SW 1271 (cell line): ENCODE measurements around the gene UGGT2.
"Not testable (repeated sequence)": the region's sequence is repeated elsewhere in the genome, so short reads cannot be mapped to it uniquely, and the experiment has no call there.

Experiments
- DNase-seq, 2 experiments: peaks; one replicate each; lab custom pipeline; 2025; lab: John Stamatoyannopoulos, UW

Gene UGGT2

GRCh38 chr13:95793781-95794180, 259.4 kb downstream of the UGGT2 start:
- DNase-seq: no peak

DNA sequence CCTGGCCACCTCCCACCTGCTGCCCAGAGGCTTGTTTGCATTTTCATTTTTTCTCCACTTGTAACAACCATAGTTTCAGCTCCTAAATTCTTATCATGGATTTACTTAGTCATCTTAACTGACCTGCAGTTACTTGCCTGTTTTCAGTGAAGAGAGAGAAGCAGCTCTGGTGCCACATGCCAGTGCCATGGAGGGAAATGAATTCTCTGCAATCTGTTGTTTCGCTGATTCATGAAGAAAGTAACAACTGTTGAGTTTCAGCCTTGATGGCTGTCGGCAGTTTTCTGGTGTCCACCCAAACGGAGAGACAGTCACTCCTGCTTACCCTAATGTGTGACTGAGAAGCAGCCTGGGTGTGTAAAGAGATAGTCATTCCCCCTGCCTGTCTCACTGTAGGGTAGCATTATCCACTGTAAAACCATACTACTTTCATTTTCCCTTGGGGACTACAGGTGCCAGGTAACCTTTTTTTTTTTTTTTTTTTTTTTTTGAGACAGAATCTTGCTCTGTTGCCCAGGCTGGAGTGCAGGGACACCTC, 260.1 kb downstream of the UGGT2 start:
- DNase-seq: no peak

DNA sequence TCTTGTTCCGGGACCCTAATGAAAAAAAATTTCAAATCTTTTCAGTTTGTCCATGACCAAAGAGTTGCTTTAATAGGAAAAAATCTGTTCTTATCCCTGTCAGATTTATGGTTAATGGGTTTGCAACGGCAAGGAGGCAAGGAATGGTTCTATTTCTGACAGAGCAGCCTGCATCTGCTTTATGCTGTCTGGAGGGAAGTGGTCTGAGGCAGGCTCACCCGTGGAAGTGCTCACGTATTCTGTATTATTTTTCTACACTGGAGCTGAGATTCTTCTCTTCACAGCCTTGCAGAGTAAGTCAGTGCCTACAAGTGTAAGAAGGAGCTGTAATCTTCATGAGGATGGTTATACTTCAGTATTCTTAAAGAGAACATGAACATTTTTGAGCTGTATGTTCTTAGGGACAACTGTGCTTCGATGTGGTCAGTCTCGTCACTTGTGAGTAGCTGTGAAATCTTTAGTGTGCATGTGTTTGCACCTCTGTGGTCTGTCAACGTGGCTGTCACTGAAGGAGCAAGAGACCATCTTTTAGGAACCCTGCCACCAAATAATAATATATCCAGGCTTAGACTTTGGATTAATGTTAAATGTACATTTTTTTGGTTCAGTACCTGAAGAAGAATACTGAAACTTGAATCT, 262.0 kb downstream of the UGGT2 start:
- DNase-seq: no peak

GRCh38 chr13:95789315-95789714, 263.9 kb downstream of the UGGT2 start:
- not testable (repeated sequence) for DNase-seq

DNA sequence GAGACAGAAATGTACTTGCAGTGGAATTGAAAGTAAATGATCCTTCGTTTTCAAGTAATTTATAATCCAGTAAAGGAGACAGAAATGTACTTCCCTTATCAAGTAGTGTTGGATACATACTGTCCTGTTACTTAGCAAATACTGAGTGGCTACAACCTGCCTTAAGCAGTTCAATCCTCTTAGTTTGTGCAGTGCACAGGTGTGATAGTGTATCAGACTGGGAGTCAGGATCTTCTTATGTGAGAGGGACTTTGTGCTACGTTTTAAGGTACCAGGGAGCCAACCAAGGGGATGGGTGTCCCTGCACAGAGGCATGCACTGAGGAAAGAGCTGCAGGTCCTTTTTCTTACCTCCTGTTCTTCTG, 265.1 kb downstream of the UGGT2 start:
- DNase-seq: no peak

GRCh38 chr13:95787356-95788099, 265.7 kb downstream of the UGGT2 start:
- no peak for DNase-seq

DNA sequence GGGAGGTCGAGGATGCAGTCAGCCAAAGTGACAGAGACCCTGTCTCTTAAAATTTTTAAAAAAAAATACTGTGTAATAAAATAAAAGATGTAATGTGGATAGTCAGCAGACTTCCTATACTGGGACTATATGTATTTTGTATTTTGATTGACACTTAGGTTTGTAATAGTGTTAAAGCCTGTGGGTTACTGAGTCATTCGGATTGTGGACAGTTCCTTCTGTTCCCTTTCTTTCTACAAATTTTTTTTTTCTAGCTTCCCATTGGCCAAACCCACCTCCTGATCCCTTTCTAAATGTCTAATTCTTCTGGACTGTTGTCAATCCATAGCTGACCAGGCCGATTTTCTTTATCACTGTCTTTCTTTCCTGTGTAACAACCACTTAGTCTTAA, 268.3 kb downstream of the UGGT2 start:
- DNase-seq: no peak

- DNase-seq: peak in 1 of 2 experiments; percentile 31
These were observed 268.9 kb downstream of the UGGT2 start for GRCh38 chr13:95784161-95784899.

DNA sequence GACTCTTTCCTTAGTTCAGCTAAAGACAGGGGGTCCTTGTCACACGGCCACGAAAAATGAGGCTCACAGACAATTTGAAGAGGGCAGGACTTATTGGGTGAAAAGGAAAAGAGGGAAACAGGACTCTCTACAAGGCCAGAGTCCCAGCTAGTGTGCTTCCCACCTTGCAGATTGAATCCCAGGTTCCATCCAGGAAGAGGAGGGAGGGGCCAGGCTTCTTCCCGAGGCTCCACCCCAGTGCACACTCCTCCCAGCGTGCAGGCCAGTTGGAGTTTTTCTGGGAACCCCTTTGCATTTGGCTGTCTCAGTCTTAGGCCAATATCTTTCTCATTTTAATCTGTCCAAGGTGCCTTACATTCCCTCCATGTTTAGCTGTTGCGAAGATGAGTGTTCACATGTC, 269.5 kb downstream of the UGGT2 start:
- DNase-seq: no peak

- not testable (repeated sequence) for DNase-seq
These were observed 271.3 kb downstream of the UGGT2 start for GRCh38 chr13:95781940-95782339.

DNA sequence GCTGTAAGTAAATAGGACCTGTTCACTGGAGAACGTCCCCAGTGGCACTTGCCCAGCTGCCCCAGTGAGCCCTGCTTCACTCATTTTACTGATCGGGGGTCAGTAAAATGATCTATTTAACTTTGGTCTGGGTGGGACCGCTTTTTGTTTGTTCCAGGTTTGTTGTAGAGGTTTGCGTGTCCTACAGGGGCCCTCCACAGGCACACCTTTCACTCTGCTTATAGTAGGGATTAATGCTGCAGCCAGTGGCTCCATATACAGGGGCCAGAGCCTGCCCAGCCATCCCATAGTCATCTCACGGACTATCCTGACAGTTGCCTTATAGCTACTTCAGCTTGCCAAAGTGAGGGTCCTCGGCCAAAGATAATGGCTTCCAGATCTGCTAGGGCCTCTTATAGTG, 272.2 kb downstream of the UGGT2 start:
- DNase-seq: no peak

GRCh38 chr13:95779522-95779921, 273.7 kb downstream of the UGGT2 start:
- no peak for DNase-seq

GRCh38 chr13:95771905-95772304, 281.3 kb downstream of the UGGT2 start:
- no peak for DNase-seq

DNA sequence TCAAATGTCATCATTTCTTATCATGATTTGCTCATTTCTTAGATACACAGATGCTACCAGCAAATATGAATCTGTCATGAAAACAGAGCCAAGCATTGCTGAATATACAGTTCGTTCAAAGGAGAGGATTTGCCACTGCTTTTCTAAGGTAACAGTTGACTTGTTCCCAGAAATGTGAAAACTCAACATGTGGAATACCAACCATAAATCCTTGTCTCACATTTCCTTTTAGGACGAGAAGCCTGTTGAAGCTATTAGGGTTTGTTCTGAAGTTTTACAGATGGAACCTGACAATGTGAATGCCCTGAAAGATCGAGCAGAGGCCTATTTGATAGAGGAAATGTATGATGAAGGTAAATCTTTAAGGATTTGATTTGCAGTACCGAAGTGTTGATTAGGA, 289.6 kb downstream of the UGGT2 start:
- DNase-seq: no peak

DNA sequence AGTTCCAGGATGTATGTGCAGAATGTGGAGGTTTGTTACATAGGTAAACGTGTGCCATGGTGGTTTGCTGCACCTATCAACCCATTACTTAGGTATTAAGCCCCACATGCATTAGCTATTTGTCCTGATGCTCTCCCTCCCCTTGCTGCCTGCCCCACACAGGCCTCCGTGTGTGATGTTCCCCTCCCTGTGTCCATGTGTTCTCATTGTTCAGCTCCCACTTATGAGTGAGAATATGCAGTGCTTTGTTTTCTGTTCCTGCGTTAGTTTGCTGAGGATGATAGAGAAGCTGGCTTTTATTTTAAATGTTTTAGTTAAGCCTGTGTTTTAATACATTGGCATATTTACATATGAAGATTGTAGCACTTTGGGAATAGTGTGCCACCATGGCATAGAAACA, 290.6 kb downstream of the UGGT2 start:
- DNase-seq: not testable (repeated sequence)

- DNase-seq: no peak
These were observed 297.1 kb downstream of the UGGT2 start for GRCh38 chr13:95756072-95756471.

DNA sequence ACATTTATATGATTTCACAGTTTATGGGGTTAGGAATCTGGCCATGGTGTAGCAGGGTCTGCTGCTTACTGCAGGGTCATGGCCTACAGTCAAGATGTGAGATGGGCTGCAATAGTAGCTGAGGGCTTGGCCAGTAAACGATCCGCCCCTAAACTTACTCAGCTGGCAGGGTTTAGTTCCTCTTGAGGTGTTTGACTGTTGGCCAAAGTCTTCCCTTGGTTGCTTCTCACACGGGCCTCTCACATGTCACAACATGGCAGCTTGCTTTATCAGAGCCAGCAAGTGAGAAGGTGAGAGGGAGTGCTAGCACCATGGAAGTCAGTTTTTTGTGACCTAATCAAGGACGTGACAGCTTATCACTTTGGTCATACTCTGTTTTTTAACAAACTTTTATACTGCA, 299.1 kb downstream of the UGGT2 start:
- no peak for DNase-seq

- DNase-seq: no peak
These were observed 300.5 kb downstream of the UGGT2 start for GRCh38 chr13:95752677-95753076.
